ENCODE data around the gene PZP. TPM values are rescaled to one million over a fixed set of nuclear protein-coding genes. Genes with fewer than 3 reads are reported as not detected.

PZP gene
- polyA plus RNA-seq, 1 donor (not counting 4 experiments of a cell fraction or from before 2014, with no cell fraction given): not detected

DNA sequence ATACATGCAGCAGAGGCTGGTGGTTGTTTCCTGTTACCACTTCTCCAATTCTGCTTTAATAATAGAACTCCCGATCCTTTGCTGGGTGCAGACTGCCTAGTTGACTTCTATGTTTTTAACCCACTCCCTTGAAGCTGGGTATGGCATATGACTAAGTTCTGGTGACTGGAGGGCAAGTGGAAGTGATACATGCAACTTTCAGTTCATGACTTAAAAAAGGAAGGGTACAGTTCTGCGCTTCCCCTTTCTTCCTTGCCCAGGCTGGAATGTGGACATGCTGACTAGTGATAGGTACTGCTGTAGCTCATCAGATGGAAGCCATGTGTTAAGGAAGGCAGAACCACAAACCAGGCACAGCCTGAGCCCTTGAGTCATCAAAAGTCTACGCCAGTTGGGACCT lies 90.0 kb downstream of the PZP start:
- TF ChIP-seq, protein P1, sequence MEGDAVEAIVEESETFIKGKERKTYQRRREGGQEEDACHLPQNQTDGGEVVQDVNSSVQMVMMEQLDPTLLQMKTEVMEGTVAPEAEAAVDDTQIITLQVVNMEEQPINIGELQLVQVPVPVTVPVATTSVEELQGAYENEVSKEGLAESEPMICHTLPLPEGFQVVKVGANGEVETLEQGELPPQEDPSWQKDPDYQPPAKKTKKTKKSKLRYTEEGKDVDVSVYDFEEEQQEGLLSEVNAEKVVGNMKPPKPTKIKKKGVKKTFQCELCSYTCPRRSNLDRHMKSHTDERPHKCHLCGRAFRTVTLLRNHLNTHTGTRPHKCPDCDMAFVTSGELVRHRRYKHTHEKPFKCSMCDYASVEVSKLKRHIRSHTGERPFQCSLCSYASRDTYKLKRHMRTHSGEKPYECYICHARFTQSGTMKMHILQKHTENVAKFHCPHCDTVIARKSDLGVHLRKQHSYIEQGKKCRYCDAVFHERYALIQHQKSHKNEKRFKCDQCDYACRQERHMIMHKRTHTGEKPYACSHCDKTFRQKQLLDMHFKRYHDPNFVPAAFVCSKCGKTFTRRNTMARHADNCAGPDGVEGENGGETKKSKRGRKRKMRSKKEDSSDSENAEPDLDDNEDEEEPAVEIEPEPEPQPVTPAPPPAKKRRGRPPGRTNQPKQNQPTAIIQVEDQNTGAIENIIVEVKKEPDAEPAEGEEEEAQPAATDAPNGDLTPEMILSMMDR (optimal IDR thresholded peaks at IDR 0.05 in 1 of 3, IDR thresholded peaks at IDR 0.05 in 1 of 3, conservative IDR thresholded peaks at IDR 0.05 in 1 of 3; ENCODE audit: extremely low read depth in 1 of 3, insufficient read depth in 2 of 3, low read length in 3 of 3): no peak
- TF ChIP-seq EZH2 (IDR thresholded peaks at IDR 0.05; ENCODE audit: low read length): no peak
- DNase-seq (ENCODE audit: low read depth, low spot score): no peak
- Histone ChIP-seq H3K27me3 (ENCODE audit: control insufficient read depth, extremely low read depth, insufficient read depth, low read length) (no peaks in the 10 kb centered on the region), H3K9me3 (ENCODE audit: control insufficient read depth, low read depth, low read length) (no peaks in the 10 kb centered on the region), H3K27ac (ENCODE audit: control insufficient read depth, insufficient read depth, low read length) (no peak overlapping the region), H4K20me1 (ENCODE audit: control insufficient read depth, extremely low read depth, insufficient read depth, low read length) (no peaks in the 10 kb centered on the region), H3K9me1 (ENCODE audit: control insufficient read depth, extremely low read depth, insufficient read depth, low read length) (no peaks in the 10 kb centered on the region), H3K4me2 (ENCODE audit: control insufficient read depth, extremely low read depth, insufficient read depth, low read depth, low read length) (no peak overlapping the region), H3K79me2 (ENCODE audit: control insufficient read depth, insufficient read depth, low read length) (no peaks in the 10 kb centered on the region), H2AFZ (ENCODE audit: control insufficient read depth, low read length) (no peak overlapping the region), H3K36me3 (ENCODE audit: control insufficient read depth in 2 of 2, extremely low read depth in 1 of 2, insufficient read depth in 2 of 2, low read length in 2 of 2) (no peaks in the 10 kb centered on the region), H3K4me1 (ENCODE audit: control insufficient read depth, extremely low read depth, insufficient read depth, low read length) (no peaks in the 10 kb centered on the region), H3K4me3 (ENCODE audit: control insufficient read depth in 2 of 3, extremely low read depth in 1 of 3, insufficient read depth in 2 of 3, low read depth in 1 of 3, low read length in 3 of 3) (no peak overlapping the region), H3K9ac (ENCODE audit: control insufficient read depth, extremely low read depth, insufficient read depth, low read length) (no peak overlapping the region)
- dilution Hi-C loops (cut with MboI; ENCODE audit: extremely low pct_ligation_motif_present, low sequenced_read_pairs): no loop called here
- no peak for FAIRE-seq

DNA sequence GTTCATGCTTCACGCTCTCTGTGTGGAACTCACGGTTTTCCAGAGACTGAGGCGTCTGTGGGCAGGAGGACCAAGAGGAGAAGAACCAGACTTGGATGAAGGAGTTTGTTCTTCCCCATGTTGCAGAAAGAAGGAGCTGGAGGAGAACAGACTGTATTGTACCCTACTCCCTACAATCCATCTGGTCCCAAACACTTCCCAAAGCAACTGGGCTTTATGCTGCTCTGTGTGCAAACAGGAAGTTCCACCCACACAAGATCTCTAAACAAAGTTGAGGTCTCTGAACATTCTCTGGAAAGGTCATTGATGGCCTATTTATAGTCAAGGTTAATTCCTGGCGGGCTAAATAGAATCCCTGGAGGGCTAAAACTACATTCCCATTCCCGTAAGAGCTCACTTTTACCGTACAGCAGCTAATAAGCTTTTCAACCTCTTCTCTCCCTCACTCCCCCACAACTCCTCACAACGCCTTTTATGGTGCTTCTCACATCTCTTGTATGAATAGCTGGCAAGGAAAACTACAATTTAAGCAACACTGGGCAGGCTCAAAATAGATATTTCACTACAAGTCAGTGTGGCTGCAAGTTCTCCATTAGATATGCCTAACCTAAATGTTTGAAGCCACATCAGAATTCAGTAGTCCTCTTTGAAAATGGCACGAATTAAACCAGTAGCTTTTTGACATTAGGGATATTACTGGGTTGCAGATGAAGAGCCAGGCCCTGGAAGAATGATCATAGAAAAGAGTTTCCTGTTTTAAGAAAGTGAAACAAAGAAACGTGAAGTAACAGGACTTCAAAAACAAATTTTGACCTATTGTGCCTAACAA lies 92.2 kb downstream of the PZP start, which contains the start of gene A2M:
Gene A2M (minus strand): TSS at position 189 of the 829 bp plus-strand sequence. CDS start 70 bp downstream, at position 119.
- no peak within 1 kb of the TSS for H3K4me2 ChIP-seq (ENCODE audit: control insufficient read depth, extremely low read depth, insufficient read depth, low read depth, low read length)
- no peaks in the 10 kb centered on the region for H3K9me3 ChIP-seq (ENCODE audit: control insufficient read depth, low read depth, low read length)
- no peak within 1 kb of the TSS for H3K9ac ChIP-seq (ENCODE audit: control insufficient read depth, extremely low read depth, insufficient read depth, low read length)
- no peaks in the 10 kb centered on the region for H4K20me1 ChIP-seq (ENCODE audit: control insufficient read depth, extremely low read depth, insufficient read depth, low read length)
- FAIRE-seq: no peak
- H3K4me1 ChIP-seq (ENCODE audit: control insufficient read depth, extremely low read depth, insufficient read depth, low read length): no peaks in the 10 kb centered on the region
- no peaks in the 10 kb centered on the region for H3K79me2 ChIP-seq (ENCODE audit: control insufficient read depth, insufficient read depth, low read length)
- no peak for DNase-seq (ENCODE audit: low read depth, low spot score)
- no peaks in the 10 kb centered on the region for H3K27me3 ChIP-seq (ENCODE audit: control insufficient read depth, extremely low read depth, insufficient read depth, low read length)
- no peak within 1 kb of the TSS for H3K4me3 ChIP-seq (ENCODE audit: control insufficient read depth in 2 of 3, extremely low read depth in 1 of 3, insufficient read depth in 2 of 3, low read depth in 1 of 3, low read length in 3 of 3)
- no peak within 1 kb of the TSS for H3K27ac ChIP-seq (ENCODE audit: control insufficient read depth, insufficient read depth, low read length)
- H2AFZ ChIP-seq (ENCODE audit: control insufficient read depth, low read length): no peak within 1 kb of the TSS
- no peaks in the 10 kb centered on the region for H3K9me1 ChIP-seq (ENCODE audit: control insufficient read depth, extremely low read depth, insufficient read depth, low read length)
- TF ChIP-seq, protein P1 (optimal IDR thresholded peaks at IDR 0.05 in 1 of 3, IDR thresholded peaks at IDR 0.05 in 1 of 3, conservative IDR thresholded peaks at IDR 0.05 in 1 of 3; ENCODE audit: extremely low read depth in 1 of 3, insufficient read depth in 2 of 3, low read length in 3 of 3): no peak
- no peak for TF ChIP-seq EZH2 (IDR thresholded peaks at IDR 0.05; ENCODE audit: low read length)
- dilution Hi-C loops (cut with MboI; ENCODE audit: extremely low pct_ligation_motif_present, low sequenced_read_pairs): no loop called here
- no peaks in the 10 kb centered on the region for H3K36me3 ChIP-seq (ENCODE audit: control insufficient read depth in 2 of 2, extremely low read depth in 1 of 2, insufficient read depth in 2 of 2, low read length in 2 of 2)
